Cortex of kidney (tissue), 1 donor: ENCODE data around the gene PTPN18.
"Not testable (repeated sequence)": the region's sequence is repeated elsewhere in the genome, so short reads cannot be mapped to it uniquely, and the experiment has no call there.

Experiments
- DNase-seq: peaks from one replicate; lab custom pipeline; 2025; lab: John Stamatoyannopoulos, UW

The PTPN18 gene

GRCh38 chr2:130355578-130356431 lies at the start of gene PTPN18:
TSS of gene PTPN18 (plus strand) at chr2:130356056. CDS start at chr2:130356108, 52 bp downstream.
- peak; percentile 96 for DNase-seq

DNA sequence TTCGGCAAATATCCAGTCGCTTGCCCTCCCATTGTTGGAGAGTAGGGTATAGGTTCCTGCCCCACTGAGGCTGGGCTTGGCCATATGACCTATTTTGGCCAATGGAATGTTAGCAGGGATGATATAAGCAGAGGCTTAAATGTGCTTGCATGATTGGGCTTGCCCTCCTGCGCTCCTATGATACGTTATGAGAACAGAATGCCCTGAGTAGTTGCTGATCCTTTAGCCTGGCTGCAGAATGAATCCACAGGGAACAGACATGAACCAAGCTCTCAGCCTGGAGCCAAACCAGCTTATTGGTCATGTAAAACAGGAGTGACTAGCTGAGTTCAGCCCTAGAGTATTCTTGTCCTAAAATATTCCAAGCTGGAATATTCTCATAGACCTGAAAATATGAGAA lies 48.0 kb upstream of the PTPN18 start:
- no peak for DNase-seq

DNA sequence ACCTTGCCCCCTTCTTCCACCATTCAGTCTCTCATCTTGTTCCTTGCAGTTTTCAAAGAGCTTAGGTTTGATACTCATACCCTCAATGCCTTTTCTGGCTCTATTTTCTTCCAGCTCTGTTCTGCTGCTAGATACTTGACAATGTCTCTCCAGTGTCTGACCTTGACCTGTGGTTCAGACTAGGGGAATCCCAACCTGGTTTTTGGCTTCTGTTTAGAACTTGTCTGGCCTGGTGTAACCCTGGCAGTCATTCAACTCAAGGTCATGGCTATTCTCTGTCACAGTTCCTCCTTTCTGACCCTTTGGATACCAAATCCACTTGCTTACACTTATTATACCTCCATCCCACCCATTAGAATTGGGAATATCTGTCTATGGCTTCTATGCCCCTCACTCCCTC lies 45.0 kb upstream of the PTPN18 start:
- DNase-seq = no peak

DNA sequence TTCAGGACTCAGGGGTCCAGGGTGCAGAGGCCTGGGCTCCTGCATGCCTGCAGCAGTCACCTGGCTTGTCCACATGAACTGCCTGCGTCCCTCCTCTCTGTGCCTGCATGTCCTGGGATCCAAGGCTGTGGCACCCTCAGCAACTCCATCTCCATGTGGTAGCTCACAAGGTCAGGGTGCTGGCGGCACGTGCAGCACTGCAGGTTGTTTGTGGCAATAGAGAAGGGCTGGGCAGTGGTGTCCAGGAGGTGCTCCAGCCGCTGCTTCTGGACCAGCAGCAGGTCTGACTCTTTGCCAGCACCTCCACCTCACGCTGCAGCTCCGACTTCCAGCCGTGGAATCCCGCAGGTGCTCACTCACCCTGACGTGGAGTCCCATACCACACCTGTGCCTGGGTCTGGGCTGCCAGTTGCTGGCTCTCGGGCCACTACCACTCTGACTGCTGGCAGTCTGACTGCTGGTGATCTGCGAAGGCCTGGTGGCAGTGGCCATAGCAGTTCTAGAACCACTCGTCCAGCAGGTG lies 42.0 kb upstream of the PTPN18 start:
- DNase-seq = no peak

DNA sequence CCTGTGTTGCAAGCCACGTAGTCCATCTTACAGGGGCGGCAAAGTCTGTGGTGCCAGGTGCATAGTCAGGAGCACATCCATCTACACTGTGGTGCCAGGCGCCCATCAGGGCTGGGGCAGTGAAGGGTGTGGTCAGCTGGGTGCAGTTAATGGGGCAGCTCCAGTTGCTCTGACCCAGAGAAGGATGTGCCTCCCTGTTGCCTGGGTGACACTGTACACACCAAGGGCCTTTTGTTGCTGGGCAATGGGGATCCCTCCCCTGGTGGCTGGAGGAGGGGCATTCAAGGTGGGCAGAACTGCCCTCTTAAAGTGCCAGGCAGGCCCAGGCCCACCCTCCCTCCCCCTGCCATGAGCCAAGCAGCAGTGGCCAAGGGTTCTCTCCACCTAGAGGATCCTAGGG lies 41.5 kb upstream of the PTPN18 start:
- no peak for DNase-seq

DNA sequence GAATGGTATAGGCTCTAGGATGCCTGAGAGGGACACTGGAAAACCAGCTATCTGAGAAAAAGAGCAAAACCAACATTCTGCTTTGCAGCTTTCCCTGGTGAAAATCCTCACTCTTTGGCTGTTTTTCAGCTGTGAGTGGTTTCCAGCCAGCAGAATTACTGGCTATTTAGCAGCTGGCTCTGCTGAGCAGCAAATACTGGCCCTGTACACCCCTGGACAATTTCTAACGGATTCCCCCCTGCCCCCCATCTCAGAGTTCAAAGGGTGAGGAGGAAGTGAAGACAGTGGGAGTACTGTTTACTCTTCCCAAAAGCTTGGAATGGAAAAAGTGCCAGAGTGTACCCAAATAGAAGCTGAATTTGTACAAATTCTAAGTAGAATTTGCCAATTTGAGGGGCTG lies 39.3 kb upstream of the PTPN18 start:
- DNase-seq = no peak

DNA sequence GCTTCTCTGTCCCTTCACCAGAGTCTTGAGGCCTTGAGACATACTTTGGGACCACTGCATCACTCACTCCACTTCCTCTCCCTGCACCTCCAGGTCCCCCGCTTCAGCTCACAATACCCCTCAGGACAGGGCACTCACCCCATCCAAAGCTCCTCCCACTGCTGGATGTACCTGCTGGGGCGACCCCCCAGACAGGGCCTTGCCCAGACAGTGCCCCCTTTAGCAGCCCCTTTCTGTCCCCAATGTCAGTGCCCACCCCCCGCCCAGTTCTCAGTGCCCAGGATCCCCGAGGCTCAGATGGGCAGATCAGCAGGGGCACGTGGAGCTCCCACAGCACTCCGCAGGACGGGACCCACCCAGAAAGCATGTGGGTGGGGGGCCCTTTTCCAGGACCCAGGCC lies 37.0 kb upstream of the PTPN18 start:
- DNase-seq = no peak

DNA sequence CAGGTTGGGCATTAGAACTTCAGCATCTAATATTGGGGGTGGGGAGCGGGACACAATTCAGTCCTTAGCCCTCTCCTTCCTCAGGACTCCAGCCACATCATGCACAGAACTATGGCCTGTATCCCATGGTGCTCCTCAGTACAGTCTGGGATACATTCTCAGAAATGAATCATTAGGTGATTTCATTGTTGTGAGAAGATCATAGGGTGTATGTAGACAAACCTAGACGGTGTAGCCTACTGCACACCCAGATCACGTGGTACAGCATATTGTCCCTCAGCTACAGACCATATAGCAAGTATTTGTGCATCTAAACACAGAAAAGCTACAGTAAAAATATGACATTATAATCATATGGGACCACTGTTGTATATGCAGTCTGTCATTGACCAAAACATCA lies 36.3 kb upstream of the PTPN18 start:
- no peak for DNase-seq

GRCh38 chr2:130327703-130328527 lies 27.9 kb upstream of the PTPN18 start:
- no peak for DNase-seq

- no peak for DNase-seq
Observed at GRCh38 chr2:130328710-130329109, 27.1 kb upstream of the PTPN18 start.

DNA sequence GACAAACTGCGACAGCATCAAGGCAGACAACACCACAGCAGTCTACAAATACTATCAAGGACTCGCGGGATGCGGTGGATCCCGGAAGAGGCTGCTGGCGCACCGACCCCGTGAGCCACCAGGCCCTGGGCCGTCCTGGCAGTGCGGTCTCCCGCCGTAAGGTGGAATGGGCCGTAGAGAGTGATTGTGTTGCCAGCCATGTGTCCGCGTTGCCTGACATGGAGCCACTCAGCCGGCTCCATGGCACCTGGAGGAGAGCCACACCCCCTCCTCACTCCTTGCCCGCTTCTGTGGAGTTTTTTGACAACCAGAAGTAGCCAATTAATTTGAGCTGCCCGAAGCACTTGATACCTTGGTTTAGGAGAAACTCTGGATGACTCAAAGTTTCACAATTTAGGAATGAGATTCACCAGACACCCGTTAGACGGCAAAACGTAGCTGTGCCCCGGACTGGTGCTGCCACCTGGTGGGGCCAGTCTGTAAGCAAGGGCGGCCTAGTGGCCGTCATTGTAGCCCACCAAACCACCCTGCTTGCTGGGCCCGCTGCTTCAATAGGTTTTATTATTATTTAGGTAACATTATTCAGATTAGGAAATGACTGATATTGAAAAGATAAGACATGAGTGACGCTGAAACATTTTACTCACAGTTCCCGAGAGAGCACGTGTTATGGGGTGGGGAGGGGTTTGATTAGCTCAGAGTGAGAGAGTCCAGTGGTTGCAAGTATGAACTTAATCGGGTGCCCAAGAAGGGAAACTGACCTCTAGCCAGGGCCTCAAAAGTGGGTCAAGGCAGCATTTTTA lies 23.4 kb upstream of the PTPN18 start:
- DNase-seq = no peak

GRCh38 chr2:130333253-130333652 lies 22.6 kb upstream of the PTPN18 start:
- not testable (repeated sequence) for DNase-seq

GRCh38 chr2:130334026-130334425 lies 21.8 kb upstream of the PTPN18 start:
- no peak for DNase-seq

- no peak for DNase-seq
Observed at GRCh38 chr2:130335226-130335625, 20.6 kb upstream of the PTPN18 start.

GRCh38 chr2:130336150-130336876 lies 19.5 kb upstream of the PTPN18 start:
- DNase-seq = no peak

DNA sequence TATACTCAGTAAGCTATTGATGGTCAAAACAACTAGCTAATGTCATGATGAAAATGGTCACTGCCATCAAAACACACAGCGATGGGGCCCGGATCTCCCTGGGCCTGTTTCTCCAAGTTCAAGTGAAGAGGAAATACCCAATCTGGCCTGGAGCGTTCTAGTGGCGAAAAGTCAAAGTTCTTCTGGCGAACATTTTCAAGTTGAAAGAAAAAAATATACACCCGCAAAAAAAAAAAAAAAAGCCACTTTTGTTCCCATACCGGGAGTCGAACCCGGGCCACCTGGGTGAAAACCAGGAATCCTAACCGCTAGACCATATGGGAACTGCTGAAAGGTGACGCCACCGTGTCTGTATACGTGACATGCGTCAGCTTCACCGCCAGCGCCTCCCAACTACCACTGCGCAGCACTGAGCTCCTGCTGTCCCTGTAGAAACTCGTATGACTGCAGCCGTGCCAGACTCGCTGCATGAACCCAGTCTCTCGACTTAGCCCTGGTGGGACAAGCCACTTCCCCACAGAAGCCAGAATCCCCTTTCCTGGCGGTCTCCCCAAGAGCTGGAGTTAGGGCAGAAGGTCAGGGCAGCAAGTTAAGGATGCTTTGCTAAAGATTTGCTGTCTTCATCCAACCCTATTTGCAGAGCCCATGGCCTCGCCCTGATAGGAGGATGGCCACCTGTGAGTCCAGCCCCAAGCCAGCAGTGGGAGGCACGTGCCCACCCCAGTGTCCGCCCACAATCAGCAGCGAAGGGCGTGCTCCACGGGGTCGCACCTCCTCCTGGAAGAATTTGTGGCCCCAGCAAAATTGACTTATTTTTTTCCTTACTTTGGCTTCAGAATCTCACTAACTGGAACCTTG lies 18.8 kb upstream of the PTPN18 start:
- no peak for DNase-seq

DNA sequence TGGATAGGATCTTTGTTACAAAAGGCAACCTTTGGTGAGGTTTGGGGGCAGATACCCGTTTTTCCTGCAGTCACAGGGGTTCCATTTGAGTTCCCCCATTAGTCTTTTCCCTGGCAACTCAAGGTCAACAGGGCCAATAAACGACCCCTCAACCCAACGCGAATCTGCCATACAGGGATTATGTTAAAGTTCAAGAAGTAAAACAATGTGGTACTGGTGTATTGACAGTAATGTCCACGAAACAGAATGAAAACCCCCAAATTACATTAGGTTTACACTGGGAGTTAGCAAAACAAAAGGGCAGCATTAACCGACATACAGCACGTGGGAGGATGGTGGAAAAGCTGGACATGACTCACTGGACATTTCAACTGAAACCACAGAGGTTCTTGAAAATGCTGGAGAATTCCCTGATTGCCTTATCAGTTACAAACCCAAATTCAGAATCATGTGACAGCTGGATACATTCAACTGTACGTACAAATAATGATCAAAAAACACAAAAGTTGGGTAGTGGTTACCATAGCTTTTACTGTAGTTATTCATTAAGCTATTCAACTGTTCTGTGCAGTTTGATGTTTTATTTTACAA lies 18.0 kb upstream of the PTPN18 start:
- no peak for DNase-seq

- no peak for DNase-seq
Observed at GRCh38 chr2:130338793-130339345, 17.0 kb upstream of the PTPN18 start.

- DNase-seq = no peak
Observed at GRCh38 chr2:130339885-130340745, 15.7 kb upstream of the PTPN18 start.
